ENCODE measurements around the gene XYLT1. TPM values are rescaled to one million over a fixed set of nuclear protein-coding genes. Genes with fewer than 3 reads are reported as not detected.

The XYLT1 gene
- total and polyA plus RNA-seq, 9 of the 15 experiments (the other 6 are each of a cell fraction or from before 2014, with no cell fraction given) = 0.03 to 0.09 (median 0.08) TPM; not detected in 6

GRCh38 chr16:17510567-17510966 lies 39.8 kb upstream of the XYLT1 start:
- FAIRE-seq = no peak
- no peaks in the 10 kb centered on the region for H3K9me1 ChIP-seq (ENCODE audit: control insufficient read depth, insufficient read depth, low read length)
- no peak overlapping the region for H3K4me2 ChIP-seq (ENCODE audit: insufficient read depth, low read length)
- TF ChIP-seq NCOA2 (IDR thresholded peaks at IDR 0.05; ENCODE audit: partially characterized antibody in 2 of 2) = no peak
- ChIA-PET POLR2A (no interaction called here), CTCF (ENCODE audit: low intra/inter-chr PET ratio) (no interaction called here)
- ATAC-seq = no peak
- H3K79me2 ChIP-seq (ENCODE audit: control insufficient read depth, insufficient read depth, low read length) = no peaks in the 10 kb centered on the region
- BruUV-seq (replicated peaks) = no TSS peak
- no peaks in the 10 kb centered on the region for H3K36me3 ChIP-seq (ENCODE audit: control insufficient read depth, insufficient read depth, low read length)
- no peak overlapping the region for H2AFZ ChIP-seq (ENCODE audit: low read depth, low read length)
- no peaks in the 10 kb centered on the region; the same call in 1 of the 2 replicates for H4K20me1 ChIP-seq (replicated peaks; ENCODE audit: control insufficient read depth, insufficient read depth, low read length)
- WGBS (ENCODE audit: insufficient coverage, low coverage, missing lambda C conversion rate) = 0% methylated on average over 3 of the region's 3 CpGs
- H3K27me3 ChIP-seq (ENCODE audit: control insufficient read depth in 2 of 2, insufficient read depth in 2 of 2, low read length in 2 of 2) = peaks cover 4 to 13% of the 10 kb centered on the region in 2 experiments; a peak in 3 of 5 replicates
- no peak overlapping the region for H3K27ac ChIP-seq (ENCODE audit: extremely low read depth, low read depth, low read length)
- no peaks in the 10 kb centered on the region for H3K9me3 ChIP-seq (replicated peaks; ENCODE audit: control insufficient read depth, insufficient read depth, low read depth, low read length)
- no peak overlapping the region for H3K9ac ChIP-seq (ENCODE audit: insufficient read depth in 1 of 2, low read depth in 2 of 2, low read length in 2 of 2)
- intact Hi-C loops (cut with micrococcal nuclease) = no loop called here
- H3K4me3 ChIP-seq = no peak overlapping the region
- no peak for DNase-seq (ENCODE audit: extremely low read depth in 1 of 4, low spot score in 3 of 4)
- no peaks in the 10 kb centered on the region for H3K4me1 ChIP-seq (replicated peaks in 1 of 2; ENCODE audit: control insufficient read depth in 2 of 2, insufficient read depth in 2 of 2, low read length in 2 of 2)
- in situ Hi-C loops (cut with MboI) = no loop called here

- H4K20me1 ChIP-seq (replicated peaks; ENCODE audit: control insufficient read depth, insufficient read depth, low read length) = no peaks in the 10 kb centered on the region; the same call in 1 of the 2 replicates
- H3K79me2 ChIP-seq (ENCODE audit: control insufficient read depth, insufficient read depth, low read length) = no peaks in the 10 kb centered on the region
- TF ChIP-seq ZEB2 (IDR thresholded peaks at IDR 0.05) (no peak), NR2F6 (CRISPR knock-in tag; IDR thresholded peaks at IDR 0.05) (no peak), GTF2F1 (IDR thresholded peaks at IDR 0.05; ENCODE audit: low read depth, low read length) (no peak), GATAD2A (IDR thresholded peaks at IDR 0.05) (no peak), ZNF124 (CRISPR knock-in tag; IDR thresholded peaks at IDR 0.05) (no peak), NKRF (IDR thresholded peaks at IDR 0.05; ENCODE audit: borderline replicate concordance) (no peak), GTF2B (IDR thresholded peaks at IDR 0.05; ENCODE audit: extremely low read depth, insufficient read length) (no peak), TEAD4 (IDR thresholded peaks at IDR 0.05; ENCODE audit: low read length) (no peak), TEAD4 (CRISPR knock-in tag; IDR thresholded peaks at IDR 0.05; ENCODE audit: borderline replicate concordance) (no peak), ATF1 (CRISPR knock-in tag; IDR thresholded peaks at IDR 0.05) (no peak), ATF1 (tag; IDR thresholded peaks at IDR 0.05) (no peak), E2F4 (CRISPR knock-in tag; IDR thresholded peaks at IDR 0.05; ENCODE audit: low read depth) (no peak), SMARCB1 (IDR thresholded peaks at IDR 0.05; ENCODE audit: insufficient read length, low read depth) (no peak), CHCHD3 (CRISPR knock-in tag; IDR thresholded peaks at IDR 0.05) (no peak)
- no peak for FAIRE-seq
- DNase-seq (ENCODE audit: extremely low read depth in 1 of 4, low spot score in 3 of 4) = no peak
- BruUV-seq (replicated peaks) = no TSS peak
- ChIA-PET CTCF (ENCODE audit: low intra/inter-chr PET ratio) (no interaction called here), POLR2A (no interaction called here)
- no peaks in the 10 kb centered on the region for H3K4me1 ChIP-seq (replicated peaks in 1 of 2; ENCODE audit: control insufficient read depth in 2 of 2, insufficient read depth in 2 of 2, low read length in 2 of 2)
- no peaks in the 10 kb centered on the region for H3K9me3 ChIP-seq (replicated peaks; ENCODE audit: control insufficient read depth, insufficient read depth, low read depth, low read length)
- no peak overlapping the region for H3K4me2 ChIP-seq (ENCODE audit: insufficient read depth, low read length)
- no peak overlapping the region for H3K27ac ChIP-seq (ENCODE audit: extremely low read depth, low read depth, low read length)
- H3K36me3 ChIP-seq (ENCODE audit: control insufficient read depth, insufficient read depth, low read length) = no peaks in the 10 kb centered on the region
- in situ Hi-C loops (cut with MboI) (no loop called here), intact Hi-C loops (cut with micrococcal nuclease) (no loop called here)
- no peak overlapping the region for H3K9ac ChIP-seq (ENCODE audit: insufficient read depth in 1 of 2, low read depth in 2 of 2, low read length in 2 of 2)
- no peak overlapping the region for H2AFZ ChIP-seq (ENCODE audit: low read depth, low read length)
- no peaks in the 10 kb centered on the region for H3K9me1 ChIP-seq (ENCODE audit: control insufficient read depth, insufficient read depth, low read length)
- peaks cover 0 to 6% of the 10 kb centered on the region in 2 experiments; a peak in 1 of 5 replicates for H3K27me3 ChIP-seq (ENCODE audit: control insufficient read depth in 2 of 2, insufficient read depth in 2 of 2, low read length in 2 of 2)
- no peak overlapping the region for H3K4me3 ChIP-seq
- no peak for ATAC-seq
- 2% methylated on average over 3 of the region's 3 CpGs for WGBS (ENCODE audit: insufficient coverage, low coverage, missing lambda C conversion rate)
Measured at GRCh38 chr16:17509194-17509593, 38.4 kb upstream of the XYLT1 start.

Data from K562 (cell line).